Stimulated activated CD8-positive, alpha-beta memory T cell treated with anti-CD3 and anti-CD28 coated beads, Interleukin-4, amount 100 ng/mL, for 48 hours (primary cell): ENCODE measurements around the gene SFXN1.
"Not testable (repeated sequence)": the region's sequence is repeated elsewhere in the genome, so short reads cannot be mapped to it uniquely, and the experiment has no call there.

Experiments used
- DNase-seq: peaks from one replicate; pipeline ENCODE4 v3.0.0-alpha.2; 2020

The SFXN1 gene, protein sequence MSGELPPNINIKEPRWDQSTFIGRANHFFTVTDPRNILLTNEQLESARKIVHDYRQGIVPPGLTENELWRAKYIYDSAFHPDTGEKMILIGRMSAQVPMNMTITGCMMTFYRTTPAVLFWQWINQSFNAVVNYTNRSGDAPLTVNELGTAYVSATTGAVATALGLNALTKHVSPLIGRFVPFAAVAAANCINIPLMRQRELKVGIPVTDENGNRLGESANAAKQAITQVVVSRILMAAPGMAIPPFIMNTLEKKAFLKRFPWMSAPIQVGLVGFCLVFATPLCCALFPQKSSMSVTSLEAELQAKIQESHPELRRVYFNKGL

DNA sequence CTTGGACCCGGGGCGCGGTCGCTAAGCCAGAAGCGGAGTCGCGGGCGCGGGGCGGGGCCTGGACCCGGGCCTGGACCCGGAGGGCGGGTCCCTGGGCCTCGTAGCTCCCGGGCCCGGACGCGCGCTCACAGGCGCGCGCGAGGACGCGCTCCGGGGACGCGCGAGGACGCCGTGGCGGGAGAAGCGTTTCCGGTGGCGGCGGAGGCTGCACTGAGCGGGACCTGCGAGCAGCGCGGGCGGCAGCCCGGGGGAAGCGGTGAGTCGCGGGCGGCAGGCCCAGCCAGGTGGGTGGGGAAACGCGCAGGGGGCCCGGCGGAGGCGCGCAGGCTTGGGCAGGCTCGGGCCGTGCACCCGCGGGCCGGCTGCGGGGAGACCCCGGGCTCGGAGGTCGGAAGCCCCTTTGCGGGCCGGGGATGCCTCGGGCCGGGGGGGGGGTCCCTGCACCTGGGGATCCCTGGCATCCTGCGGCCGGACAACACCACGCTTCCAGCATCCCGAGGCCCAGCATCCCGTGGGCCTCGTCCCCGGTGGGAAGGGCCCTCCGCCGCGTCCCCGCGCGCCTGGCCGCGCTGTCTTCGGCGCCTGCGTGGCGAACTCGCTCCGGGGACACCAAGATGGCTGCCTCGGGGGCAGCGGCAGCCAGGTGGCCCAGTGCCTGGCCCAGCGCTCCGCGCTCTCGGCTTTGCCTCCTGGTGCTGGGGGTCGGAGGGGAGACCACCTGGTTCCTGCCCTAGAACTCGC is at the start of gene SFXN1:
SFXN1 (plus strand) TSS at position 177 of the 741 bp plus-strand sequence. CDS start 13,544 bp downstream, outside the sequence.
- peak; percentile 88 for DNase-seq

GRCh38 chr5:175434800-175435199 is 43.6 kb upstream of the SFXN1 start:
- no peak for DNase-seq

DNA sequence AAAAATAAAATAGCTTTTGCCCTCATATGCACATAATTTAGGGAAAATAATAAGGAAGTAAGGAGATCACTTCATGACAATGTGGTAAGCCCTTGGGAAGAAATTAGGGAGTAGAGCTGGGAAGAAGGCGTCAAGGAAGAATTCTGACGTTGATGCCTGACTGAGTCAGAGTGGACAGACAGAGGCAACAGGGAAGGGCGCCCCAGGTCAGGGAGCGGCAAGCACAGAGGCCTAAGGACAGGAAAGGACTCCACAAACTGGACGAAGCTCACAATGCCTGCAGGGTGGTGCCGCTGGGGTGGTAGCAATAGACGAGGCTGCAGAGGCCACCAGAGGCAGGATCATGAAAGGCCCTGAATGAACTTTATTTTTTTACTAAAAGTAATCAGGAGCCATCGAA is 42.0 kb upstream of the SFXN1 start:
- DNase-seq = no peak

- no peak for DNase-seq
Measured at GRCh38 chr5:175438234-175438857, 40.0 kb upstream of the SFXN1 start.

DNA sequence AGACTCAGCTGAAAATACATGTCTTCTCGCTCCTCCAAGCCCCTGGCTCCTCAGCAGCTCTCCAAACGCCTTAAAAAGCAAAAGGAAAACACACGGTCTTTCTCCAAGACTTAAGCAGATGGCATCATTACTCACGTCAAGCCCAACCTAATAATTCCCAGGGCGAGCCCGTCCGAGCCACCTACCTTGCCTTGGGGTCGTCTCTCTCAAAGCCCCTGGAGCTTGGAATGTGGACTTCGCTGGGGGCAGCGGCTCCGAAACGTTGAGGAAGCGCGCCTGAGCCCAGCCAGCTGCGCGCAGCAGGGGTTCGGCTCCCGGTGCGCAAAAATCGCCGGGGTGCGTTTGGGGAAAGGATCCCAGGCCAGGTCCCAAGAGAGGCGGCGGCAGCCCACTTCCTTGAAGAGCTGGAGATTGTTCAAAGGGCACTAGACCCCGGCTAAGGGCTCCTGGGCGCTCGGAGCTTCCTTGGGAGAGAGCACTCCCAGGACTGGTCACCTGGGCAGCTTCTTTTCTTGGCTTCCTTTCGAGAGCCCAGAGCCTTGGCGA is 34.8 kb upstream of the SFXN1 start:
- no peak for DNase-seq

DNA sequence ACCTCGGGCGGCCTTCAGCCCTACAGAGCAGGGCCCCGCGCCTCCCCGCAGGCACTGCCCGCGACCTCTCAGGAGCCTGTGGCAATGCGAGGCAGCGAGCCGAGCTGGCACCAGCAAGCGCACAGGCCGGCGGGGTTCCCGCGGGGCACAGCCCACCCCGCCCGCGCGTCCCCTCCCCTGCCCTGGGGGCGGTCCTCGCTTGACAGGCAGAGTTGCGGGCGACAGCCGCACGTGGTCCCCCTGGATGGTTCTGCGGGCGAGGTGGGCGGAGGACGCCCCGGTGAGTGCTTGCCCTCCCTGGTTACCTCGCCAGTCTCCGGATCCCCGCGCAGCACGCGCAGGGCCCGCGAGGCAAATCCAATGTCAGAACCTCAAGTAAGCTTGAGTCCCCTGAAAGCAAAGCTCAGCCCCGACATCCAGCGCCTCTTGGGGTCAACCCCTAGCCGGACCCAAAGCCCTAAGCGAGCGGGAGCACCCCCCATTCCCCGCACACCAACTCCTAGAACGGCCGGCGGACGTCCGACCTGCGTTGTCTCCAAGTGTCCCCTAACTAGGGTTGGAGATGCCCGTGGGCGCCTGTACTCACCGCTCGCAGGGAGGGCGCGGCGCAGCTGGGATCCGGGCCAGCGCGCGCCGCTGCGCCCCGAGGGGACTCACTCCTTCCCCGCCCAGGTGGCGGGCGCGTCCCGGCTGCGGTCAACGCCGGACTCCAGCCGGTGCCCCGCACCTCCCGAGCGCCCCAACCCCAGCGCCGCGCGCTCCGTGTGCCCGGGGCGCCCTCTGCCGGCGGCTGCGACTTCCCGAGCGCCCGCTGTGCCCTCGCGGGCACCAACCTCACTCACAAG is 34.1 kb upstream of the SFXN1 start, which contains the start of gene DRD1:
DRD1 (minus strand) TSS at position 123 of the 845 bp plus-strand sequence. CDS start 1,083 bp downstream, outside the sequence.
- peak; percentile 75 for DNase-seq

- DNase-seq = no peak
Measured at GRCh38 chr5:175444905-175445456, 33.4 kb upstream of the SFXN1 start.

- not testable (repeated sequence) for DNase-seq
Measured at GRCh38 chr5:175446378-175446777, 32.0 kb upstream of the SFXN1 start.

GRCh38 chr5:175447571-175447970 is 30.8 kb upstream of the SFXN1 start:
- DNase-seq = no peak

DNA sequence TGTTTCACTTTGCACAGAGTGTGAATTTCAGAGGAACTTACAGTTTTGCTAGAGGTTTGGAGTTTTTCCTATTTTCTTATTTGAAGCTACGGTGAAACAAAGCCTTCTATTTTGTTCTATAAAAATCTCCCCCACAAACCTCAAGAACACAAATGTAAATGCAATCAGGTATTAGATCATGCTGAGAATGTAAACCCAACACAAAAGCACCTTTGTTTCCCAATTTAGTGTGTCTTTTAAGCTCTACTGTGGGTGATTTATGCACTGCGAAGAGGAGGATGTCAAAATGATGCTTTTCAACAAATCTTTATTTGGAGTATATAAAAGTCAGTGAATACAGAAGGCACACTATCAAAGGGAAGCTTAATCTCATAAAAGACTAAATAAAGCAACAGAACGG is 30.1 kb upstream of the SFXN1 start:
- no peak for DNase-seq

GRCh38 chr5:175452166-175452565 is 26.2 kb upstream of the SFXN1 start:
- no peak for DNase-seq

GRCh38 chr5:175454338-175454737 is 24.0 kb upstream of the SFXN1 start:
- not testable (repeated sequence) for DNase-seq

GRCh38 chr5:175456105-175456742 is 22.1 kb upstream of the SFXN1 start:
- no peak for DNase-seq

DNA sequence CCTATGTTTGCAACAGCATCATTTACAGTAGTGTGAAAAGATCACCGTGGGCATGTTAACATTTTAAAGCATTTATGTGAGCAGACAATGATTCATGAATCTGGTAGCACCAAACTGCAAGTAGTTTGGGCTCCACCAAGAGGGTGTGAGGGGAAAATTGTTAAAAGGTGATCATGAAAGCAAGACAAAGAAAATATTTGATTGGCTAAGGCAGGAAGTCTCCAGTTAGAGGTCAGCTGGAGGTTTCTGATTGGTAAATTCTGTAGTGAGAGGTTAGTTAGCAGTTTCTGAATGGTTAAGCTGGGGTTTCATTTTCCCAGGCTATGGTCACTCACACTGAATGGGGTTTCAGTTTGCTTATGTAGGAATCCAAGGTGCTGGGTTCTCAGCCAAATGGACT is 20.9 kb upstream of the SFXN1 start:
- no peak for DNase-seq

GRCh38 chr5:175460126-175460525 is 18.2 kb upstream of the SFXN1 start:
- DNase-seq = no peak

- no peak for DNase-seq
Measured at GRCh38 chr5:175460552-175460951, 17.8 kb upstream of the SFXN1 start.

- no peak for DNase-seq
Measured at GRCh38 chr5:175461370-175461769, 17.0 kb upstream of the SFXN1 start.

GRCh38 chr5:175463641-175464040 is 14.7 kb upstream of the SFXN1 start:
- no peak for DNase-seq

- DNase-seq = peak; percentile 83
Measured at GRCh38 chr5:175464074-175464941, 14.1 kb upstream of the SFXN1 start.

DNA sequence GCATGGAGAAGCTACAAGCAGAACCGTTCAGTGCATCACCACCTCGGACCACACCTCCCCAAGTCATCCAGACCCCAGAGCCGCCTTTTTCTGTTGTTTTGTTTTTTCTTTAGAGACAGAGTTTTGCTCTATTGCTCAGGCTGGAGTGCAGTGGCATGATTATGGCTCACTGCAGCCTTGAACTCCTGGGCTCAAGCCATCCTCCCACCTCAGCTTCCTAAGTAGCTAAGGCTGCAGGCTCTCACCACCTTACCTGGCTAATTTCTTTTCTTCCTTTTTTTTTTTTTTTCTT is 13.5 kb upstream of the SFXN1 start:
- DNase-seq = no peak

DNA sequence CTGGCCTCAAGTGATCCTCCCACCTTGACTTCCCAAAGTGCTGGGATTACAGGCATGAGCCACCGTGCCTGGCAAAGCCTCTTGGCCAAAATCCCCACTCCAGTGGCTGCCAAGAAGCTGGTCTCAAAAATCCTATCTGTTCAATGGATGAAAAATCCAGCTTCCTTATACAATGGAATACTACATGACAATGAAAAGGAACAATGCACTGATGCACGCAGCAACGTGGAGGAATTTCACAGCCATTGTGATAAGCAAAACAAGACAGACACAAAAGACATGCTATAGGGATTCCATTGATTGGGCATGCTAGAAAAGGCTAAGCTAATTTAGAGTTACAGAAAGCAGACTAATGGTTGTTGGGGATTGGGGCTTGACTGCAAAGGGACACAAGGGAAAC is 13.1 kb upstream of the SFXN1 start:
- no peak for DNase-seq
